ENCODE measurements around the gene CDON. TPM values are rescaled to one million over a fixed set of nuclear protein-coding genes. Genes with fewer than 3 reads are reported as not detected.

Gene CDON
- total RNA-seq, 2 experiments from 2014 or later = 3.2 to 4.0 TPM

GRCh38 chr11:126105748-126106080 is 43.0 kb upstream of the CDON start:
- DNase-seq (no peak), ATAC-seq (no peak)
- TF ChIP-seq, protein P1, sequence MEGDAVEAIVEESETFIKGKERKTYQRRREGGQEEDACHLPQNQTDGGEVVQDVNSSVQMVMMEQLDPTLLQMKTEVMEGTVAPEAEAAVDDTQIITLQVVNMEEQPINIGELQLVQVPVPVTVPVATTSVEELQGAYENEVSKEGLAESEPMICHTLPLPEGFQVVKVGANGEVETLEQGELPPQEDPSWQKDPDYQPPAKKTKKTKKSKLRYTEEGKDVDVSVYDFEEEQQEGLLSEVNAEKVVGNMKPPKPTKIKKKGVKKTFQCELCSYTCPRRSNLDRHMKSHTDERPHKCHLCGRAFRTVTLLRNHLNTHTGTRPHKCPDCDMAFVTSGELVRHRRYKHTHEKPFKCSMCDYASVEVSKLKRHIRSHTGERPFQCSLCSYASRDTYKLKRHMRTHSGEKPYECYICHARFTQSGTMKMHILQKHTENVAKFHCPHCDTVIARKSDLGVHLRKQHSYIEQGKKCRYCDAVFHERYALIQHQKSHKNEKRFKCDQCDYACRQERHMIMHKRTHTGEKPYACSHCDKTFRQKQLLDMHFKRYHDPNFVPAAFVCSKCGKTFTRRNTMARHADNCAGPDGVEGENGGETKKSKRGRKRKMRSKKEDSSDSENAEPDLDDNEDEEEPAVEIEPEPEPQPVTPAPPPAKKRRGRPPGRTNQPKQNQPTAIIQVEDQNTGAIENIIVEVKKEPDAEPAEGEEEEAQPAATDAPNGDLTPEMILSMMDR (IDR thresholded peaks at IDR 0.05) = no peak
- no peaks in the 10 kb centered on the region for H3K27me3 Mint-ChIP-seq
- ChIA-PET CTCF (no interaction called here), POLR2A (no interaction called here)
- intact Hi-C loops (cut with micrococcal nuclease) = no loop called here
- H3K27ac Mint-ChIP-seq = no peak overlapping the region
- H3K9me3 Mint-ChIP-seq = no peaks in the 10 kb centered on the region
- H3K36me3 Mint-ChIP-seq (ENCODE audit: low read depth) = no peaks in the 10 kb centered on the region
- no peak overlapping the region for H3K4me3 Mint-ChIP-seq
- peaks cover 3% of the 10 kb centered on the region for H3K4me1 Mint-ChIP-seq (ENCODE audit: low read depth)

DNA sequence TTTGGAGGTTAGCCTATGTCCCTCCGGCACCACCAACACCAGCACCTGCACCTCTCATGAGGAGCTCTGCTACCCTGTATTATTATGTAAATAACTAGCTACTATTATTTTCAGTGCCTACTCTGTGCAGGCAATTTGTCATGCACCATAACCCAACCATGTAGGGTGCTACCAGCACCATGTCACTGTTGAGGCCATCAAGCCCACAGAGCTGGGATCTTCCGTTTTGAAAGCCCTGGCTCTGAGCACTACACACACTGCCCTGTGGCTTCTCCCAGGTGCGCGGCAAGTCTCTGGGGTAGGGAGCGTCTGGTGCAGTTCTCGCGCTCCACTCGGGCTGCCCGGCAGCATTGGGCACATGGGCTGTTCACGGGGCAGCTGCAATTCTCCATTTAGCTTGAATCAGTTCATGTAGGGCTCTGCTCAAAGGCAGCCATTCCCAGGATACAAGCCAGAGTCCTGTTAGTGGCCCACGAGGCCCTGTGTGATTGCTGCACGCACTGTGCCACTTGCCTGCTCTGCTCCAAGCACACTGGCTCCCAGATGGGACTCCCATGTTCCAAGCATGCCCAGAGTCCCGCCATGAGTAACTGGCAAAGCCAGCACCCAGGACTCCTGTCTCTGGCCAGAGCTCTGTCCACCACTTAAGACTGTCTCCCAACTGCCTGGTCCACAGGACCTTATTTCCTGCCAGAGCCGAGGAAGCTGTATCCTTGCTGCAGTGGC is 42.5 kb upstream of the CDON start:
- ChIA-PET POLR2A (no interaction called here), CTCF (no interaction called here)
- no peak overlapping the region for H3K4me3 Mint-ChIP-seq
- TF ChIP-seq, protein P1 (IDR thresholded peaks at IDR 0.05) = no peak
- H3K27ac Mint-ChIP-seq = no peak overlapping the region
- no peaks in the 10 kb centered on the region for H3K27me3 Mint-ChIP-seq
- H3K4me1 Mint-ChIP-seq (ENCODE audit: low read depth) = peaks cover 2% of the 10 kb centered on the region
- DNase-seq (no peak), ATAC-seq (no peak)
- intact Hi-C loops (cut with micrococcal nuclease) = no loop called here
- no peaks in the 10 kb centered on the region for H3K36me3 Mint-ChIP-seq (ENCODE audit: low read depth)
- H3K9me3 Mint-ChIP-seq = no peaks in the 10 kb centered on the region

- Mint-ChIP-seq H3K36me3 (ENCODE audit: low read depth) (no peaks in the 10 kb centered on the region), H3K9me3 (no peaks in the 10 kb centered on the region), H3K27ac (no peak overlapping the region), H3K27me3 (no peaks in the 10 kb centered on the region), H3K4me3 (no peak overlapping the region), H3K4me1 (ENCODE audit: low read depth) (no peaks in the 10 kb centered on the region)
- ChIA-PET CTCF (no interaction called here), POLR2A (no interaction called here)
- TF ChIP-seq, protein P1 (IDR thresholded peaks at IDR 0.05) = no peak
- DNase-seq (no peak), ATAC-seq (no peak)
- intact Hi-C loops (cut with micrococcal nuclease) = no loop called here
Observed at GRCh38 chr11:126104420-126104819, 41.8 kb upstream of the CDON start.

- no peak overlapping the region for H3K27ac Mint-ChIP-seq
- no peak for ATAC-seq
- H3K4me3 Mint-ChIP-seq = no peak overlapping the region
- no peaks in the 10 kb centered on the region for H3K9me3 Mint-ChIP-seq
- no peaks in the 10 kb centered on the region for H3K4me1 Mint-ChIP-seq (ENCODE audit: low read depth)
- no peak for DNase-seq
- TF ChIP-seq, protein P1 (IDR thresholded peaks at IDR 0.05) = no peak
- ChIA-PET POLR2A (no interaction called here), CTCF (interaction anchor here (0.9 to 2.1 kb wide), 2 partner anchors 11 to 90 kb away, joined by 3 to 6 read pairs; no protein-coding TSS in a partner anchor)
- H3K27me3 Mint-ChIP-seq = no peaks in the 10 kb centered on the region
- intact Hi-C loops (cut with micrococcal nuclease) = no loop called here
- no peaks in the 10 kb centered on the region for H3K36me3 Mint-ChIP-seq (ENCODE audit: low read depth)
Observed at GRCh38 chr11:126103150-126103549, 40.5 kb upstream of the CDON start.

DNA sequence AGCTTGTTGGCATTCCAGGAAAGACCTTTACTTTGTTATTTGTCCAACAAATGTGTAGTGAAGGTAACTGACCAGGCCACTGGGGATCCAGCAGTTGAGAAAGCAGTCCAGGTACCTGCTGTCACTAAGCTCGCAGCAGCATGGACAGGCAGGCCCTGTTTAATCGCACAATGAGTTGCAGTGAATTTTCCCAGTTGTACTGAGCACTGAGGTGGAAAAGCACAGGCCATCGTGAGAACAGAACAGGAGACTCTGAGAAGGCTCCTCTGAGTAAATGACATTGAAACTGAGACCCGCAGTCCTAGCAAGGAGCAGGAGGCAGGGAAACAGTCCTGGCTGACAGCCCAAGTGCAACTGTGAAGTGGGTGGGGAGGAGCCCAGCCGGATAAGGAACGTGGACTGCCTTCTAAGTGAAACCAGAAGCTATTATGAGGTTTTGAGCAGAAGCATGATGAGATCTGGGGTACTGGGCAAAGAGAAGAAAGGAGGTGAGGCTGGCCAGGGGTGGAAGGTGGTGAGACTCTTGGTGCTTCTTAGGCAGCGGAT is 39.8 kb upstream of the CDON start:
- H3K27ac Mint-ChIP-seq = no peak overlapping the region
- TF ChIP-seq, protein P1 (IDR thresholded peaks at IDR 0.05) = no peak
- H3K4me3 Mint-ChIP-seq = no peak overlapping the region
- H3K27me3 Mint-ChIP-seq = no peaks in the 10 kb centered on the region
- POLR2A ChIA-PET = no interaction called here
- intact Hi-C loops (cut with micrococcal nuclease) = no loop called here
- H3K36me3 Mint-ChIP-seq (ENCODE audit: low read depth) = no peaks in the 10 kb centered on the region
- DNase-seq = no peak
- H3K9me3 Mint-ChIP-seq = no peaks in the 10 kb centered on the region
- no peak for ATAC-seq
- CTCF ChIA-PET = interaction anchor here (1.0 to 2.1 kb wide), 2 partner anchors 25 to 91 kb away, joined by 3 to 6 read pairs; no protein-coding TSS in a partner anchor
- H3K4me1 Mint-ChIP-seq (ENCODE audit: low read depth) = no peaks in the 10 kb centered on the region
